Hematopoietic multipotent progenitor cell (in vitro differentiated cells): ENCODE results near the gene OR13G1. TPM values are rescaled to one million over a fixed set of nuclear protein-coding genes. Genes with fewer than 3 reads are reported as not detected.
"Not testable (repeated sequence)": the region's sequence is repeated elsewhere in the genome, so short reads cannot be mapped to it uniquely, and the experiment has no call there.

ENCODE experiments used
- DNase-seq, 3 donors: peaks; one replicate each; pipeline ENCODE4 v3.0.0-alpha.2; 2011 to 2015; ENCODE audit warnings: low read depth in 2 of 3, low spot score in 2 of 3
- total RNA-seq: library from RNA; depleted of rRNA; stranded (reverse); fragments of >200 nt; gene quantifications from one replicate; pipeline ENCODE4 v1.2.3, GENCODE V29; 2012

OR13G1 gene
- not detected for total RNA-seq

GRCh38 chr1:247679639-247680038 is at the start of gene OR13G1:
OR13G1 (minus strand) TSS chr1:247679739; CDS start chr1:247673041, 6,698 bp downstream.
- DNase-seq = no peak

GRCh38 chr1:247721222-247721621 is 41.7 kb upstream of the OR13G1 start:
- DNase-seq = no peak

- no peak for DNase-seq
These were observed 37.0 kb upstream of the OR13G1 start, which contains the start of gene OR6F1 for GRCh38 chr1:247716546-247716945. OR6F1 (minus strand) TSS chr1:247716646; CDS start chr1:247712755, 3,891 bp downstream.

GRCh38 chr1:247713753-247714152 is 34.2 kb upstream of the OR13G1 start:
- no peak for DNase-seq

- DNase-seq = not testable (repeated sequence)
These were observed 31.1 kb upstream of the OR13G1 start for GRCh38 chr1:247710681-247711080.

- peak in 1 of 3 donors; percentile 41 for DNase-seq
These were observed 21.8 kb upstream of the OR13G1 start for GRCh38 chr1:247701338-247701737.

- peak in 2 of 3 donors; percentile 78 to 92 for DNase-seq
These were observed 1.9 kb upstream of the OR13G1 start for GRCh38 chr1:247681288-247681897.

- no peak for DNase-seq
These were observed 632 bp upstream of the OR13G1 start for GRCh38 chr1:247680171-247680570.

- DNase-seq = no peak
These were observed 10.3 kb downstream of the OR13G1 start for GRCh38 chr1:247669225-247669624.

- DNase-seq = peak in 1 of 3 donors; percentile 15
These were observed 23.2 kb downstream of the OR13G1 start for GRCh38 chr1:247656221-247656875.

GRCh38 chr1:247653040-247653439 is 26.5 kb downstream of the OR13G1 start:
- no peak for DNase-seq

- peak in 1 of 3 donors; percentile 53 for DNase-seq
These were observed 31.7 kb downstream of the OR13G1 start for GRCh38 chr1:247647864-247648263.

GRCh38 chr1:247646867-247647266 is 32.7 kb downstream of the OR13G1 start:
- peak in 1 of 3 donors; percentile 34 for DNase-seq

GRCh38 chr1:247642742-247643141 is 36.8 kb downstream of the OR13G1 start:
- no peak for DNase-seq

GRCh38 chr1:247639381-247639981 is 40.1 kb downstream of the OR13G1 start:
- DNase-seq = peak in 2 of 3 donors; percentile 75 to 87

- DNase-seq = no peak
These were observed 40.8 kb downstream of the OR13G1 start for GRCh38 chr1:247638781-247639180.

GRCh38 chr1:247638011-247638410 is 41.5 kb downstream of the OR13G1 start:
- DNase-seq = no peak

GRCh38 chr1:247627951-247628350 is 51.6 kb downstream of the OR13G1 start:
- DNase-seq = no peak
